Measurements from ENCODE around the gene VAV2.

GRCh38 chr9:133919253-133920115, 72.6 kb downstream of the VAV2 start:
- TF ChIP-seq, protein P1, sequence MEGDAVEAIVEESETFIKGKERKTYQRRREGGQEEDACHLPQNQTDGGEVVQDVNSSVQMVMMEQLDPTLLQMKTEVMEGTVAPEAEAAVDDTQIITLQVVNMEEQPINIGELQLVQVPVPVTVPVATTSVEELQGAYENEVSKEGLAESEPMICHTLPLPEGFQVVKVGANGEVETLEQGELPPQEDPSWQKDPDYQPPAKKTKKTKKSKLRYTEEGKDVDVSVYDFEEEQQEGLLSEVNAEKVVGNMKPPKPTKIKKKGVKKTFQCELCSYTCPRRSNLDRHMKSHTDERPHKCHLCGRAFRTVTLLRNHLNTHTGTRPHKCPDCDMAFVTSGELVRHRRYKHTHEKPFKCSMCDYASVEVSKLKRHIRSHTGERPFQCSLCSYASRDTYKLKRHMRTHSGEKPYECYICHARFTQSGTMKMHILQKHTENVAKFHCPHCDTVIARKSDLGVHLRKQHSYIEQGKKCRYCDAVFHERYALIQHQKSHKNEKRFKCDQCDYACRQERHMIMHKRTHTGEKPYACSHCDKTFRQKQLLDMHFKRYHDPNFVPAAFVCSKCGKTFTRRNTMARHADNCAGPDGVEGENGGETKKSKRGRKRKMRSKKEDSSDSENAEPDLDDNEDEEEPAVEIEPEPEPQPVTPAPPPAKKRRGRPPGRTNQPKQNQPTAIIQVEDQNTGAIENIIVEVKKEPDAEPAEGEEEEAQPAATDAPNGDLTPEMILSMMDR (conservative IDR thresholded peaks at IDR 0.05), result no peak
- TF ChIP-seq ZFX (IDR thresholded peaks at IDR 0.05), result no peak

Data from C4-2B (cell line).